Natural killer cell (primary cell): ENCODE measurements around the gene ARHGAP26. TPM values are rescaled to one million over a fixed set of nuclear protein-coding genes. Genes with fewer than 3 reads are reported as not detected.

Source experiments
- ATAC-seq, 3 donors: fragments of 150-1000 bp in 2 of 3; fragments of 200-7000 bp in 1 of 3; cut with Tn5 transposase; 1 replicate in 1 of 3; 2 replicates in 2 of 3; pipeline ENCODE4 v1.10.0; 2021; ENCODE audit warnings: mild to moderate bottlenecking in 2 of 3, moderate library complexity in 2 of 3
- DNase-seq, 2 donors: peaks; one replicate each; pipeline versions ENCODE4 v3.0.0 to v3.0.0-alpha.2; 2013 to 2021; ENCODE audit warnings: mixed read lengths in 1 of 2
- H3K27ac ChIP-seq: one replicate; pipeline ENCODE4 v1.5.1; 2013; ENCODE audit warnings: mild to moderate bottlenecking, low read length
- H3K27me3 ChIP-seq: one replicate; pipeline ENCODE4 v1.6.1; 2013; ENCODE audit warnings: low read length; ENCODE audit not compliant: control insufficient read depth, insufficient read depth
- H3K36me3 ChIP-seq: one replicate; pipeline ENCODE4 v1.6.1; 2013; ENCODE audit warnings: low read length; ENCODE audit not compliant: control insufficient read depth, insufficient read depth
- H3K4me1 ChIP-seq: one replicate; pipeline ENCODE4 v1.6.1; 2013; ENCODE audit warnings: low read length; ENCODE audit not compliant: control insufficient read depth, insufficient read depth
- H3K4me3 ChIP-seq: one replicate; pipeline ENCODE4 v1.5.1; 2013; ENCODE audit warnings: low read length
- H3K9me3 ChIP-seq: one replicate; pipeline ENCODE4 v1.6.1; 2013; ENCODE audit warnings: low read length; ENCODE audit not compliant: control insufficient read depth, insufficient read depth
- H3K27ac Mint-ChIP-seq, 2 donors: one replicate each; pipeline ENCODE4 v1.8.0; 2022; ENCODE audit warnings: mild to moderate bottlenecking in 2 of 2, mixed read lengths in 2 of 2, moderate library complexity in 1 of 2
- H3K27me3 Mint-ChIP-seq, 2 donors: one replicate each; pipeline ENCODE4 v1.8.0; 2022; ENCODE audit warnings: low read depth in 2 of 2, mixed read lengths in 2 of 2
- H3K36me3 Mint-ChIP-seq: one replicate; pipeline ENCODE4 v1.8.0; 2022; ENCODE audit warnings: mixed read lengths
- H3K4me1 Mint-ChIP-seq, 2 donors: one replicate each; pipeline ENCODE4 v1.8.0; 2022; ENCODE audit warnings: mixed read lengths in 2 of 2
- H3K4me3 Mint-ChIP-seq: one replicate; pipeline ENCODE4 v1.8.0; 2022; ENCODE audit warnings: mild to moderate bottlenecking, moderate library complexity, mixed read lengths
- H3K9me3 Mint-ChIP-seq, 2 donors: one replicate each; pipeline ENCODE4 v1.8.0; 2022; ENCODE audit warnings: mixed read lengths in 2 of 2
- WGBS: methylation state at CpG from one replicate; pipeline ENCODE4 v1.1.7; 2013; ENCODE audit warnings: missing lambda C conversion rate; ENCODE audit not compliant: insufficient coverage; 5-methylcytosine and 5-hydroxymethylcytosine counted together
- intact Hi-C: fragments of 100-400 bp; cut with micrococcal nuclease; formaldehyde crosslinking; loops from one replicate; pipeline ENCODE4 v1.14.2; 2022
- total RNA-seq, 4 donors: library from RNA; stranded (reverse); fragments of 120-200 nt in 1 of 4; gene quantifications; one replicate each; pipeline versions ENCODE4 v1.2.3 to v1.2.4, GENCODE V29; 2013 to 2022
- TF ChIP-seq, protein P1 (sequence below): fragments of 200-600 bp; IDR thresholded peaks from one replicate; pipeline ENCODE4 v1.8.0; 2022; ENCODE audit warnings: antibody characterized with exemption

The ARHGAP26 gene
- total RNA-seq, 3 donors from 2014 or later (not counting 1 experiment from before 2014, with no cell fraction given) = 153 to 159 (median 158) TPM

DNA sequence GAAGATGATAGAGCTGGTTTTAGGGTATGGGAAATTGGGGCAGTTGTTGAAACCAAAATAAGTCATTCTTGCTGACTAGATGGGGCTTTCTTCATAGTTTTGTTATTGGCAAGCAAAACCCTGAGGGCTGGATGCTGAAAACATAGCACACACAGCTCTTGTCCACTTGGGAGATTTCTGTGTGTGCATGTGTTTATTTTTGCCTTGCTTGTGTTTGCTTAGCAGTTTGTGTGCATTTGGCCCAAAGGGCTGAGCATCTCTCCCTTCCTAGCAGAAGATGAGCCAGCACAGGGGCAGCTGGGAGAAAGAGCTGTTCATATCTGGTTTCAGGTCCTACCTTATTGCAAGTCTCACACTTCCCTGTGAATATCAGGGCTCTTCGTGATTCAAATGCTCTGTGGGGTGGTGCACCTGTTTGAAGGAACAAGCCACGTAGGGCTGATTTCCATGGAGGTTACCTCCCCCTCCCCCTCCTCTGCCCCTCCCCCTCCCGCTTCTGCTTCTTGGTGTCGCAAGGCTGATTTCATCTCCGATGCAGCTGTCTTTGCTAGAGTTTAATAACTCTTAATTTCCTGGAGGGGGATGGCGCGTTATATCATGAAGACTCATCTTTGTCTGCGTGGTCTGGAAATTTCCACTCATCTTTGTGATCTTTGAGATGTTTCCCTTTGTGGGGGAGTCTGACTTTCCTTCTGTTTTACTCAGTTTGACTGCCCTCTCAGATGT is 296.5 kb downstream of the ARHGAP26 start:
- Mint-ChIP-seq H3K36me3 (peaks cover 66% of the 10 kb centered on the region), H3K27ac (peak overlapping the region; percentile 24 to 44), H3K4me3 (no peak overlapping the region), H3K27me3 (no peaks in the 10 kb centered on the region), H3K4me1 (peaks cover 22 to 40% of the 10 kb centered on the region in 2 donors), H3K9me3 (no peaks in the 10 kb centered on the region)
- H3K36me3 ChIP-seq = peaks cover 36% of the 10 kb centered on the region
- H3K27me3 ChIP-seq = no peaks in the 10 kb centered on the region
- no peaks in the 10 kb centered on the region for H3K4me1 ChIP-seq
- intact Hi-C loops = no loop called here
- DNase-seq (no peak), ATAC-seq (no peak)
- no peak overlapping the region for H3K4me3 ChIP-seq
- H3K9me3 ChIP-seq = no peaks in the 10 kb centered on the region
- TF ChIP-seq, protein P1, sequence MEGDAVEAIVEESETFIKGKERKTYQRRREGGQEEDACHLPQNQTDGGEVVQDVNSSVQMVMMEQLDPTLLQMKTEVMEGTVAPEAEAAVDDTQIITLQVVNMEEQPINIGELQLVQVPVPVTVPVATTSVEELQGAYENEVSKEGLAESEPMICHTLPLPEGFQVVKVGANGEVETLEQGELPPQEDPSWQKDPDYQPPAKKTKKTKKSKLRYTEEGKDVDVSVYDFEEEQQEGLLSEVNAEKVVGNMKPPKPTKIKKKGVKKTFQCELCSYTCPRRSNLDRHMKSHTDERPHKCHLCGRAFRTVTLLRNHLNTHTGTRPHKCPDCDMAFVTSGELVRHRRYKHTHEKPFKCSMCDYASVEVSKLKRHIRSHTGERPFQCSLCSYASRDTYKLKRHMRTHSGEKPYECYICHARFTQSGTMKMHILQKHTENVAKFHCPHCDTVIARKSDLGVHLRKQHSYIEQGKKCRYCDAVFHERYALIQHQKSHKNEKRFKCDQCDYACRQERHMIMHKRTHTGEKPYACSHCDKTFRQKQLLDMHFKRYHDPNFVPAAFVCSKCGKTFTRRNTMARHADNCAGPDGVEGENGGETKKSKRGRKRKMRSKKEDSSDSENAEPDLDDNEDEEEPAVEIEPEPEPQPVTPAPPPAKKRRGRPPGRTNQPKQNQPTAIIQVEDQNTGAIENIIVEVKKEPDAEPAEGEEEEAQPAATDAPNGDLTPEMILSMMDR = no peak
- no peak overlapping the region for H3K27ac ChIP-seq
- WGBS = 38% methylated on average over 6 of the region's 8 CpGs

DNA sequence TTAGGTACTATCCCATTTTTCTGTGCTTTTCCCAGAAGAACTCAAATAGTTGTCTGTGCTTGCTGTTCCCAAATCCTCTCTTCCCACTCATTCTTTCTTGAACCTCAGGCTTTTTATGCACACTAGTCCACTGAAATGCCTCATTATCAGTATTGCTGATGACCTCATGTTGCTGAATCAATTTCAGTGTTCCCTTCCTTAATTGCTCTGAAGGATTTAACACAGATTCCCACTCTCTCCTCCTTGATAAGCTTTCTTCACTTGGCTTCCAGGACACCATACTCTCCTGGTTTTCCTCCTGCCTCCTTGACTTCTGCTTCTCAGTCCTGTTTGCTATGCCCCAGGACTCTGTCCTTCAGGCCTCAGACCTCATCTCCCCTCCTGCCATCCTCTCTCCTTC is 298.5 kb downstream of the ARHGAP26 start:
- Histone ChIP-seq H3K4me3 (no peak overlapping the region), H3K27me3 (no peaks in the 10 kb centered on the region), H3K9me3 (no peaks in the 10 kb centered on the region), H3K36me3 (peaks cover 31% of the 10 kb centered on the region), H3K4me1 (no peaks in the 10 kb centered on the region), H3K27ac (no peak overlapping the region)
- ATAC-seq (no peak), DNase-seq (no peak)
- Mint-ChIP-seq H3K27ac (no peak overlapping the region), H3K4me1 (peaks cover 11 to 23% of the 10 kb centered on the region in 2 donors), H3K27me3 (no peaks in the 10 kb centered on the region), H3K9me3 (no peaks in the 10 kb centered on the region), H3K4me3 (no peak overlapping the region), H3K36me3 (peaks cover 56% of the 10 kb centered on the region)
- intact Hi-C loops = no loop called here
- TF ChIP-seq, protein P1 = no peak

DNA sequence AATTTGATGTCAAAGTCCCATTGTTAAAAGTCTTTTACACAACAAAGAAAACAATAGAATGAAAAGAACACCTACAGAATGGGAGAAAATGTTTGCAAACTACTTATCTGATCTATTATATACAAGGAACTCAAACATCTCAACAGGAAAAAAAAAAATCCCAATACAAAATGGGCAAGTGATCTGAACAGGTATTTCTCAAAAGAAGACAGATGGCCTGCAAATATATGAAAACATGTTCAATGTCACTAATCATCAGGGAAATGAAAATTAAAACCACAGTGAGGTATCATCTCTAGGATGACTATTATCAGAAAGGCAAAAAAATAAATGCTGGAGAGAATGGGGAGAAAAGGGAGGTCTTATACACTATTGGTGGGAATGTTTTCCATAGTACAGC is 301.8 kb downstream of the ARHGAP26 start:
- DNase-seq = no peak
- peaks cover 30% of the 10 kb centered on the region for H3K36me3 ChIP-seq

More for the DNA sequence above, 301.8 kb downstream of the ARHGAP26 start:
- no peaks in the 10 kb centered on the region for H3K4me1 ChIP-seq
- no peaks in the 10 kb centered on the region for H3K9me3 ChIP-seq
- peaks cover 10 to 16% of the 10 kb centered on the region in 2 donors for H3K4me1 Mint-ChIP-seq
- intact Hi-C loops = no loop called here
- no peak overlapping the region for H3K27ac Mint-ChIP-seq
- H3K4me3 ChIP-seq = no peak overlapping the region
- H3K27me3 Mint-ChIP-seq = no peaks in the 10 kb centered on the region
- H3K36me3 Mint-ChIP-seq = peaks cover 40% of the 10 kb centered on the region
- H3K27me3 ChIP-seq = no peaks in the 10 kb centered on the region
- TF ChIP-seq, protein P1 = no peak
- ATAC-seq = no peak
- no peaks in the 10 kb centered on the region for H3K9me3 Mint-ChIP-seq
- H3K4me3 Mint-ChIP-seq = no peak overlapping the region
- H3K27ac ChIP-seq = no peak overlapping the region
